ENCODE measurements around the gene TEX44.

The TEX44 gene

DNA sequence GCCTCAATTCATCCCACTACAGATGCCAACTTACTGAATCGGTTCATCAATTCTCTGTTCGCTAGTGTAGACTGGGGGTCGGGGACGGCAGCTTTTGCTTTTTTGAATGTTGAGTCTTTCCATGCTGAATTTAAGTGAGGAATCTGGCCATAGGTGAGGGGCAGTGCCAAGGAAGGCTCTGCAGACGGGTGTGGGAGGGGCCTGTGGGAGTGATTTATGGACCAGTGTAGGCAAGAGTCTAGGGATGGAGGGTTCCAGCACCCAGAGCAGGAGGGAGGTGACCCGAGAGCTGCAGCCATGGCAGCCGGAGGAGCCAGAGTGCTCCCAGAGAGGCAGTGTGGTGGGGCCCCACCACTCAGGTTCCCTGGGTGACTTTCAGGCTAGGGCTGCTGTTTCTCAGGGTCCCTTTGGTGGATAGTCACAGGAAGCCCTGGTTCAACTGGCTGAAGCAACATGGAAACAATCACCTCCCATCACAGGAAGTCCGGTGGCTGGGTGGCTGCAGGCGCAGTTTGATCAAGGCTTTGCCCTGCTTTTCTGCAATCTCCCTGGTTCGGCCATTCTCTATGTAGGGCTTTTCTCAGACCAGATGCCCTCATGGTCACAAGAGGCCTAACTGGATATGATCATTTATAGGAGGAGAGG, 16.9 kb upstream of the TEX44 start:
- TF ChIP-seq TAF1 (IDR thresholded peaks at IDR 0.05; ENCODE audit: low read depth) = no peak
- no peak for TF ChIP-seq ZBTB7A (IDR thresholded peaks at IDR 0.05; ENCODE audit: low read depth)
- no peak for TF ChIP-seq YY1 (IDR thresholded peaks at IDR 0.05; ENCODE audit: low read depth)
- TF ChIP-seq RAD21 (IDR thresholded peaks at IDR 0.05; ENCODE audit: low read depth) = no peak
- no peak for TF ChIP-seq EGR1 (IDR thresholded peaks at IDR 0.05)
- TF ChIP-seq, protein P1, sequence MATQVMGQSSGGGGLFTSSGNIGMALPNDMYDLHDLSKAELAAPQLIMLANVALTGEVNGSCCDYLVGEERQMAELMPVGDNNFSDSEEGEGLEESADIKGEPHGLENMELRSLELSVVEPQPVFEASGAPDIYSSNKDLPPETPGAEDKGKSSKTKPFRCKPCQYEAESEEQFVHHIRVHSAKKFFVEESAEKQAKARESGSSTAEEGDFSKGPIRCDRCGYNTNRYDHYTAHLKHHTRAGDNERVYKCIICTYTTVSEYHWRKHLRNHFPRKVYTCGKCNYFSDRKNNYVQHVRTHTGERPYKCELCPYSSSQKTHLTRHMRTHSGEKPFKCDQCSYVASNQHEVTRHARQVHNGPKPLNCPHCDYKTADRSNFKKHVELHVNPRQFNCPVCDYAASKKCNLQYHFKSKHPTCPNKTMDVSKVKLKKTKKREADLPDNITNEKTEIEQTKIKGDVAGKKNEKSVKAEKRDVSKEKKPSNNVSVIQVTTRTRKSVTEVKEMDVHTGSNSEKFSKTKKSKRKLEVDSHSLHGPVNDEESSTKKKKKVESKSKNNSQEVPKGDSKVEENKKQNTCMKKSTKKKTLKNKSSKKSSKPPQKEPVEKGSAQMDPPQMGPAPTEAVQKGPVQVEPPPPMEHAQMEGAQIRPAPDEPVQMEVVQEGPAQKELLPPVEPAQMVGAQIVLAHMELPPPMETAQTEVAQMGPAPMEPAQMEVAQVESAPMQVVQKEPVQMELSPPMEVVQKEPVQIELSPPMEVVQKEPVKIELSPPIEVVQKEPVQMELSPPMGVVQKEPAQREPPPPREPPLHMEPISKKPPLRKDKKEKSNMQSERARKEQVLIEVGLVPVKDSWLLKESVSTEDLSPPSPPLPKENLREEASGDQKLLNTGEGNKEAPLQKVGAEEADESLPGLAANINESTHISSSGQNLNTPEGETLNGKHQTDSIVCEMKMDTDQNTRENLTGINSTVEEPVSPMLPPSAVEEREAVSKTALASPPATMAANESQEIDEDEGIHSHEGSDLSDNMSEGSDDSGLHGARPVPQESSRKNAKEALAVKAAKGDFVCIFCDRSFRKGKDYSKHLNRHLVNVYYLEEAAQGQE (IDR thresholded peaks at IDR 0.05; ENCODE audit: low read depth) = no peak
- no peak for TF ChIP-seq TCF12 (IDR thresholded peaks at IDR 0.05; ENCODE audit: low read depth)
- TF ChIP-seq FOXM1 (IDR thresholded peaks at IDR 0.05; ENCODE audit: borderline replicate concordance, low read depth) = no peak
- no peak for TF ChIP-seq TEAD4 (IDR thresholded peaks at IDR 0.05)
- TF ChIP-seq CEBPB (IDR thresholded peaks at IDR 0.05) = no peak
- TF ChIP-seq, protein P2, sequence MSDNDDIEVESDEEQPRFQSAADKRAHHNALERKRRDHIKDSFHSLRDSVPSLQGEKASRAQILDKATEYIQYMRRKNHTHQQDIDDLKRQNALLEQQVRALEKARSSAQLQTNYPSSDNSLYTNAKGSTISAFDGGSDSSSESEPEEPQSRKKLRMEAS (IDR thresholded peaks at IDR 0.05) = no peak
- TF ChIP-seq NFIC (IDR thresholded peaks at IDR 0.05) = no peak
- TF ChIP-seq EP300 (IDR thresholded peaks at IDR 0.05; ENCODE audit: borderline replicate concordance) = no peak
- TF ChIP-seq CREB1 (IDR thresholded peaks at IDR 0.05; ENCODE audit: low read depth) = no peak
- TF ChIP-seq, protein P3, sequence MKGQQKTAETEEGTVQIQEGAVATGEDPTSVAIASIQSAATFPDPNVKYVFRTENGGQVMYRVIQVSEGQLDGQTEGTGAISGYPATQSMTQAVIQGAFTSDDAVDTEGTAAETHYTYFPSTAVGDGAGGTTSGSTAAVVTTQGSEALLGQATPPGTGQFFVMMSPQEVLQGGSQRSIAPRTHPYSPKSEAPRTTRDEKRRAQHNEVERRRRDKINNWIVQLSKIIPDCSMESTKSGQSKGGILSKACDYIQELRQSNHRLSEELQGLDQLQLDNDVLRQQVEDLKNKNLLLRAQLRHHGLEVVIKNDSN (IDR thresholded peaks at IDR 0.05) = no peak

DNA sequence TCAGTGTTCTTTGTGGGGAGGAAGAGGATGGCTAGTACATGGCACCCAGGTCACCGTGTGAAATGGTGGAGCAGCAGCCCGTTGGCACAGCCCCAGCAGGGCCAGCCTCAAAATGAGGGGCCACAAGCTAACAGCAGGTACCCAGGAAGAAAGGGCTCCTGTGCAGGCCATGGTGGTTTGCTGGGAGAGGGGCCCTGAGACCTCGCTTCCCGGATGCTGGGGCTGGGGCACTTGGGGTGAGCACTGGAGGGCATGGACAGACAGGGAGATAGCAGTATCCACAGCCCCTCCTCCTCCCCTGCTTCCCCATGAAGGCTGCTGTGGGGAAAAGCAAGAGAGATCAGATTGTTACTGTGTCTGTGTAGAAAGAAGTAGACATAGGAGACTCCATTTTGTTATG, 16.2 kb upstream of the TEX44 start:
- TF ChIP-seq EP300 (IDR thresholded peaks at IDR 0.05; ENCODE audit: borderline replicate concordance) (no peak), NFIC (IDR thresholded peaks at IDR 0.05) (no peak), RAD21 (IDR thresholded peaks at IDR 0.05; ENCODE audit: low read depth) (no peak)

DNA sequence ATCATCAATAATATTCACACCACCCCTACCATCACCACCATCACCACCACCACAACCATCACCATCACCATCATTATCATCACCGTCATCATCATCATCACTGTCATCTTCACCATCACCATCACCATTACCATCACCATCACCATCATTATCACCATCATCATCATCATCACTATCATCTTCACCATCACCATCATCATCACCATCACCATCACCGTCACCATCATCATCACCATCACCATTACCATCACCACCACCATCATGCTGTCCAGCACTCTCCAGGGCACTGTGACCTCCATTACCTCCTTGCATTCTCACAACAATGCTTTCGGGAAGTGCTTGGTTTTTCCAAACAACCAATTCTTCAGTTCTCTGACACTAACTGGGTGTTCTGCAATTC, 13.1 kb upstream of the TEX44 start:
- TF ChIP-seq, protein P1 (IDR thresholded peaks at IDR 0.05; ENCODE audit: low read depth) = no peak
- TF ChIP-seq CREB1 (IDR thresholded peaks at IDR 0.05; ENCODE audit: low read depth) (no peak), ZBTB7A (IDR thresholded peaks at IDR 0.05; ENCODE audit: low read depth) (no peak), YY1 (IDR thresholded peaks at IDR 0.05; ENCODE audit: low read depth) (no peak), TEAD4 (IDR thresholded peaks at IDR 0.05) (no peak), RAD21 (IDR thresholded peaks at IDR 0.05; ENCODE audit: low read depth) (no peak), CEBPB (IDR thresholded peaks at IDR 0.05) (no peak), TCF12 (IDR thresholded peaks at IDR 0.05; ENCODE audit: low read depth) (no peak), TAF1 (IDR thresholded peaks at IDR 0.05; ENCODE audit: low read depth) (no peak), NFIC (IDR thresholded peaks at IDR 0.05) (no peak), EGR1 (IDR thresholded peaks at IDR 0.05) (no peak)
- TF ChIP-seq, protein P3 (IDR thresholded peaks at IDR 0.05) = no peak
- TF ChIP-seq, protein P2 (IDR thresholded peaks at IDR 0.05) = no peak

DNA sequence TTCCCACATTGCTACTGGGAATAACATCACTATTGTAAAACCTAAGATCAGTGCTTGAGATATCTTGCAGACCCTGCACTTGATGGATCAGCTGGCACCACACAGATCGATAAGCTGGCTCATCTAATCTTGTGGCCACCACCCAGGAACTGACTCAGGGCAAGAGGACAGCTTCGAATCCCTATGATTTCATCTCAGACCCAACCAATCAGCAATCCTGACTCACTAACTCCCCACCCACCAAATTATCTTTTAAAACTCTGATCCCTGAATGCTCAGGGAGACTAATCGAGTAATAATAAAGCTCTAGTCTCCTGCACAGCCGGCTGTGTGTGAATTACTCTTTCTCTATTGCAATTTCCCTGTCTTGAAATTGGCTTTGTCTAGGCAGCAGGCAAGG, 11.3 kb upstream of the TEX44 start:
- no peak for TF ChIP-seq NFIC (IDR thresholded peaks at IDR 0.05)
- TF ChIP-seq, protein P1 (IDR thresholded peaks at IDR 0.05; ENCODE audit: low read depth) = no peak
- TF ChIP-seq CEBPB (IDR thresholded peaks at IDR 0.05) = no peak
- TF ChIP-seq CREB1 (IDR thresholded peaks at IDR 0.05; ENCODE audit: low read depth) = no peak
- TF ChIP-seq EP300 (IDR thresholded peaks at IDR 0.05; ENCODE audit: borderline replicate concordance) = no peak
- no peak for TF ChIP-seq ZBTB7A (IDR thresholded peaks at IDR 0.05; ENCODE audit: low read depth)
- no peak for TF ChIP-seq TEAD4 (IDR thresholded peaks at IDR 0.05)
- TF ChIP-seq EGR1 (IDR thresholded peaks at IDR 0.05) = no peak
- TF ChIP-seq, protein P2 (IDR thresholded peaks at IDR 0.05) = no peak
- no peak for TF ChIP-seq RAD21 (IDR thresholded peaks at IDR 0.05; ENCODE audit: low read depth)
- TF ChIP-seq TCF12 (IDR thresholded peaks at IDR 0.05; ENCODE audit: low read depth) = no peak
- TF ChIP-seq YY1 (IDR thresholded peaks at IDR 0.05; ENCODE audit: low read depth) = no peak
- no peak for TF ChIP-seq TAF1 (IDR thresholded peaks at IDR 0.05; ENCODE audit: low read depth)
